GM21723 (cell line): ENCODE data around the gene RCC2.

Source experiments
- ATAC-seq: cut with Tn5 transposase; IDR thresholded peaks from one replicate; pipeline ENCODE4 v1.9.1; 2021; ENCODE audit warnings: mild to moderate bottlenecking, moderate library complexity; ENCODE audit not compliant: unreplicated experiment

RCC2 gene

GRCh38 chr1:17447501-17447992 lies 8.1 kb upstream of the RCC2 start:
- ATAC-seq: no peak

- no peak for ATAC-seq
These were observed 3.4 kb upstream of the RCC2 start for GRCh38 chr1:17442841-17443240.

GRCh38 chr1:17441993-17442357 lies 2.5 kb upstream of the RCC2 start:
- no peak for ATAC-seq

GRCh38 chr1:17441265-17441992 lies 2.0 kb upstream of the RCC2 start:
- no peak for ATAC-seq

GRCh38 chr1:17440827-17441168 lies 1.3 kb upstream of the RCC2 start:
- ATAC-seq: no peak

- no peak for ATAC-seq
These were observed 773 bp upstream of the RCC2 start for GRCh38 chr1:17440074-17440826.

GRCh38 chr1:17438318-17439249 lies 893 bp downstream of the RCC2 start:
- ATAC-seq: peak; percentile 41

GRCh38 chr1:17437580-17438317 lies 1.7 kb downstream of the RCC2 start:
- peak; percentile 31 for ATAC-seq

- ATAC-seq: peak; percentile 2
These were observed 2.3 kb downstream of the RCC2 start for GRCh38 chr1:17437260-17437579.

- no peak for ATAC-seq
These were observed 2.9 kb downstream of the RCC2 start for GRCh38 chr1:17436380-17437174.

GRCh38 chr1:17434601-17435000 lies 4.9 kb downstream of the RCC2 start:
- ATAC-seq: no peak

GRCh38 chr1:17434016-17434415 lies 5.5 kb downstream of the RCC2 start:
- ATAC-seq: no peak

GRCh38 chr1:17433261-17433660 lies 6.2 kb downstream of the RCC2 start:
- no peak for ATAC-seq

GRCh38 chr1:17432412-17432811 lies 7.1 kb downstream of the RCC2 start:
- no peak for ATAC-seq

GRCh38 chr1:17429183-17429582 lies 10.3 kb downstream of the RCC2 start:
- no peak for ATAC-seq

GRCh38 chr1:17427696-17428660 lies 11.5 kb downstream of the RCC2 start:
- no peak for ATAC-seq

- ATAC-seq: no peak
These were observed 13.5 kb downstream of the RCC2 start for GRCh38 chr1:17425806-17426600.

- ATAC-seq: no peak
These were observed 15.7 kb downstream of the RCC2 start for GRCh38 chr1:17423781-17424245.
